Measurements from ENCODE around the gene CCHCR1.

DNA sequence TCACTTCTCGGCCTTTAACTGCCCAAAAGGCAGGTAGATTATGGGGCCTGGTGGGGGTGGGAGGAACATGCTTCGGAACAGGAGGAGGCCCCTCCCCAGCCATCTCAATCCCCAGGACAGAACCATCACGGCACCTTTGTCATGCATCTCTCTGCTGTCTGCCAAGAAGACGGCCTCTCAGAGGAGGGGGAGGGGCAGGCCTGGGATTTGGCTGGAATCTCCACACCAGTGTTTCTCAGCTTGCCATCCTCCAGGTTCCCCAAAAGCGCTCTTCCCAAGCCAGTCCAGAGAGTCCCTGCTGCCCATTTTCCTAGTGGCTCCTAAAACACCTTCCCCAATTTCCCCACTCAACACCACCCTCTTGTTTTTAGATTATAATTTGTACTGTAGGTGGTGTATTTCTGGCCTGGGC lies 15.4 kb upstream of the CCHCR1 start:
- TF ChIP-seq SIN3A (IDR thresholded peaks at IDR 0.05; ENCODE audit: borderline replicate concordance, low read depth, low read length) (no peak), ZNF777 (CRISPR knock-in tag; IDR thresholded peaks at IDR 0.05) (no peak), ZBTB49 (CRISPR knock-in tag; IDR thresholded peaks at IDR 0.05; ENCODE audit: borderline replicate concordance) (no peak), EZH2 (conservative IDR thresholded peaks at IDR 0.05; ENCODE audit: low read depth, low read length) (no peak), RFX5 (IDR thresholded peaks at IDR 0.05; ENCODE audit: low read depth, low read length) (no peak), E2F5 (CRISPR knock-in tag; conservative IDR thresholded peaks at IDR 0.05) (no peak), RXRA (CRISPR knock-in tag; IDR thresholded peaks at IDR 0.05) (no peak), RARA (CRISPR knock-in tag; IDR thresholded peaks at IDR 0.05) (no peak), ZNF383 (CRISPR knock-in tag; IDR thresholded peaks at IDR 0.05; ENCODE audit: borderline replicate concordance) (no peak), MYC (CRISPR knock-in tag; IDR thresholded peaks at IDR 0.05; ENCODE audit: borderline replicate concordance) (no peak), EP300 (IDR thresholded peaks at IDR 0.05; ENCODE audit: low read depth in 2 of 2, low read length in 2 of 2) (no peak), EP300 (CRISPR knock-in tag; IDR thresholded peaks at IDR 0.05; ENCODE audit: borderline replicate concordance) (no peak), USF2 (IDR thresholded peaks at IDR 0.05; ENCODE audit: low read depth, low read length) (no peak), USF2 (CRISPR knock-in tag; IDR thresholded peaks at IDR 0.05; ENCODE audit: borderline replicate concordance) (no peak)
- TF ChIP-seq, protein P1, sequence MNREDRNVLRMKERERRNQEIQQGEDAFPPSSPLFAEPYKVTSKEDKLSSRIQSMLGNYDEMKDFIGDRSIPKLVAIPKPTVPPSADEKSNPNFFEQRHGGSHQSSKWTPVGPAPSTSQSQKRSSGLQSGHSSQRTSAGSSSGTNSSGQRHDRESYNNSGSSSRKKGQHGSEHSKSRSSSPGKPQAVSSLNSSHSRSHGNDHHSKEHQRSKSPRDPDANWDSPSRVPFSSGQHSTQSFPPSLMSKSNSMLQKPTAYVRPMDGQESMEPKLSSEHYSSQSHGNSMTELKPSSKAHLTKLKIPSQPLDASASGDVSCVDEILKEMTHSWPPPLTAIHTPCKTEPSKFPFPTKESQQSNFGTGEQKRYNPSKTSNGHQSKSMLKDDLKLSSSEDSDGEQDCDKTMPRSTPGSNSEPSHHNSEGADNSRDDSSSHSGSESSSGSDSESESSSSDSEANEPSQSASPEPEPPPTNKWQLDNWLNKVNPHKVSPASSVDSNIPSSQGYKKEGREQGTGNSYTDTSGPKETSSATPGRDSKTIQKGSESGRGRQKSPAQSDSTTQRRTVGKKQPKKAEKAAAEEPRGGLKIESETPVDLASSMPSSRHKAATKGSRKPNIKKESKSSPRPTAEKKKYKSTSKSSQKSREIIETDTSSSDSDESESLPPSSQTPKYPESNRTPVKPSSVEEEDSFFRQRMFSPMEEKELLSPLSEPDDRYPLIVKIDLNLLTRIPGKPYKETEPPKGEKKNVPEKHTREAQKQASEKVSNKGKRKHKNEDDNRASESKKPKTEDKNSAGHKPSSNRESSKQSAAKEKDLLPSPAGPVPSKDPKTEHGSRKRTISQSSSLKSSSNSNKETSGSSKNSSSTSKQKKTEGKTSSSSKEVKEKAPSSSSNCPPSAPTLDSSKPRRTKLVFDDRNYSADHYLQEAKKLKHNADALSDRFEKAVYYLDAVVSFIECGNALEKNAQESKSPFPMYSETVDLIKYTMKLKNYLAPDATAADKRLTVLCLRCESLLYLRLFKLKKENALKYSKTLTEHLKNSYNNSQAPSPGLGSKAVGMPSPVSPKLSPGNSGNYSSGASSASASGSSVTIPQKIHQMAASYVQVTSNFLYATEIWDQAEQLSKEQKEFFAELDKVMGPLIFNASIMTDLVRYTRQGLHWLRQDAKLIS (CRISPR knock-in tag; IDR thresholded peaks at IDR 0.05), result no peak
- TF ChIP-seq, protein P2, sequence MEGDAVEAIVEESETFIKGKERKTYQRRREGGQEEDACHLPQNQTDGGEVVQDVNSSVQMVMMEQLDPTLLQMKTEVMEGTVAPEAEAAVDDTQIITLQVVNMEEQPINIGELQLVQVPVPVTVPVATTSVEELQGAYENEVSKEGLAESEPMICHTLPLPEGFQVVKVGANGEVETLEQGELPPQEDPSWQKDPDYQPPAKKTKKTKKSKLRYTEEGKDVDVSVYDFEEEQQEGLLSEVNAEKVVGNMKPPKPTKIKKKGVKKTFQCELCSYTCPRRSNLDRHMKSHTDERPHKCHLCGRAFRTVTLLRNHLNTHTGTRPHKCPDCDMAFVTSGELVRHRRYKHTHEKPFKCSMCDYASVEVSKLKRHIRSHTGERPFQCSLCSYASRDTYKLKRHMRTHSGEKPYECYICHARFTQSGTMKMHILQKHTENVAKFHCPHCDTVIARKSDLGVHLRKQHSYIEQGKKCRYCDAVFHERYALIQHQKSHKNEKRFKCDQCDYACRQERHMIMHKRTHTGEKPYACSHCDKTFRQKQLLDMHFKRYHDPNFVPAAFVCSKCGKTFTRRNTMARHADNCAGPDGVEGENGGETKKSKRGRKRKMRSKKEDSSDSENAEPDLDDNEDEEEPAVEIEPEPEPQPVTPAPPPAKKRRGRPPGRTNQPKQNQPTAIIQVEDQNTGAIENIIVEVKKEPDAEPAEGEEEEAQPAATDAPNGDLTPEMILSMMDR (CRISPR knock-in tag; IDR thresholded peaks at IDR 0.05), result no peak

All from HepG2 (cell line).